GM20000 (cell line): ENCODE data around the gene TSHZ2.

Experiments used
- DNase-seq: peaks from one replicate; pipeline ENCODE4 v3.0.0; 2012; ENCODE audit warnings: low spot score
- CTCF ChIP-seq: IDR thresholded peaks from 2 replicates; pipeline ENCODE4 v1.5.1; 2012; ENCODE audit warnings: mild to moderate bottlenecking, control low read depth; ENCODE audit errors: extremely low read depth, missing control alignments

The TSHZ2 gene

GRCh38 chr20:52987295-52987694 is 15.1 kb downstream of the TSHZ2 start:
- no peak for TF ChIP-seq CTCF
- DNase-seq, result no peak

- TF ChIP-seq CTCF, result no peak
- no peak for DNase-seq
These were observed 19.7 kb downstream of the TSHZ2 start for GRCh38 chr20:52991830-52992229.

GRCh38 chr20:52992632-52993031 is 20.5 kb downstream of the TSHZ2 start:
- no peak for TF ChIP-seq CTCF
- no peak for DNase-seq

- TF ChIP-seq CTCF, result no peak
- no peak for DNase-seq
These were observed 20.9 kb downstream of the TSHZ2 start for GRCh38 chr20:52993076-52993475.

- no peak for TF ChIP-seq CTCF
- no peak for DNase-seq
These were observed 22.2 kb downstream of the TSHZ2 start for GRCh38 chr20:52994184-52994970.

- no peak for TF ChIP-seq CTCF
- no peak for DNase-seq
These were observed 24.0 kb downstream of the TSHZ2 start for GRCh38 chr20:52996130-52996529.

- TF ChIP-seq CTCF, result no peak
- DNase-seq, result no peak
These were observed 24.5 kb downstream of the TSHZ2 start for GRCh38 chr20:52996658-52997057.
